HG03571 (cell line): Measurements from ENCODE around the gene SYNPR.

Experiments
- ATAC-seq: cut with Tn5 transposase; IDR thresholded peaks from one replicate; pipeline ENCODE4 v1.9.1; 2021; ENCODE audit not compliant: unreplicated experiment

Gene SYNPR

GRCh38 chr3:63462732-63463131, 184.6 kb downstream of the SYNPR start:
- ATAC-seq: no peak

GRCh38 chr3:63467392-63467791, 189.3 kb downstream of the SYNPR start:
- ATAC-seq: no peak

- ATAC-seq: no peak
These were observed 192.6 kb downstream of the SYNPR start for GRCh38 chr3:63470745-63471144.

- ATAC-seq: no peak
These were observed 193.7 kb downstream of the SYNPR start for GRCh38 chr3:63471781-63472180.

GRCh38 chr3:63473641-63474166, 195.6 kb downstream of the SYNPR start:
- no peak for ATAC-seq

GRCh38 chr3:63474828-63475518, 196.9 kb downstream of the SYNPR start:
- no peak for ATAC-seq

GRCh38 chr3:63477494-63478129, 199.5 kb downstream of the SYNPR start:
- ATAC-seq: no peak

- no peak for ATAC-seq
These were observed 201.0 kb downstream of the SYNPR start for GRCh38 chr3:63478990-63479660.

- ATAC-seq: no peak
These were observed 201.5 kb downstream of the SYNPR start for GRCh38 chr3:63479661-63480035.

- no peak for ATAC-seq
These were observed 203.5 kb downstream of the SYNPR start for GRCh38 chr3:63481627-63482026.

GRCh38 chr3:63482341-63482740, 204.2 kb downstream of the SYNPR start:
- ATAC-seq: no peak

- ATAC-seq: no peak
These were observed 214.4 kb downstream of the SYNPR start for GRCh38 chr3:63492464-63492863.

GRCh38 chr3:63493101-63493500, 215.0 kb downstream of the SYNPR start:
- no peak for ATAC-seq

- no peak for ATAC-seq
These were observed 216.5 kb downstream of the SYNPR start for GRCh38 chr3:63494646-63495045.

- ATAC-seq: no peak
These were observed 219.5 kb downstream of the SYNPR start for GRCh38 chr3:63497641-63498040.

- no peak for ATAC-seq
These were observed 222.1 kb downstream of the SYNPR start for GRCh38 chr3:63500196-63500595.

GRCh38 chr3:63508305-63508704, 230.2 kb downstream of the SYNPR start:
- ATAC-seq: no peak

GRCh38 chr3:63508771-63509170, 230.7 kb downstream of the SYNPR start:
- ATAC-seq: no peak

- ATAC-seq: no peak
These were observed 235.7 kb downstream of the SYNPR start for GRCh38 chr3:63513791-63514190.

GRCh38 chr3:63514678-63515077, 236.6 kb downstream of the SYNPR start:
- ATAC-seq: no peak

GRCh38 chr3:63519426-63519825, 241.3 kb downstream of the SYNPR start:
- ATAC-seq: no peak

- no peak for ATAC-seq
These were observed 243.5 kb downstream of the SYNPR start for GRCh38 chr3:63521657-63522056.
